Suprapubic skin (tissue), 4 donors: Measurements from ENCODE around the gene FGF3. TPM values are rescaled to one million over a fixed set of nuclear protein-coding genes. Genes with fewer than 3 reads are reported as not detected.
"Not testable (repeated sequence)": the region's sequence is repeated elsewhere in the genome, so short reads cannot be mapped to it uniquely, and the experiment has no call there.

Experiments used
- DNase-seq, 2 donors: peaks; one replicate each; pipeline ENCODE4 v3.0.0-alpha.2; 2019; ENCODE audit warnings: low spot score in 2 of 2
- H3K27ac ChIP-seq: fragments of 200-600 bp; sonication (generic); one replicate; pipeline ENCODE4 v1.5.1; 2019
- H3K27me3 ChIP-seq: fragments of 200-600 bp; sonication (generic); one replicate; pipeline ENCODE4 v1.5.1; 2019
- H3K36me3 ChIP-seq: fragments of 200-600 bp; sonication (generic); one replicate; pipeline ENCODE4 v1.5.1; 2019
- H3K4me1 ChIP-seq: fragments of 200-600 bp; sonication (generic); one replicate; pipeline ENCODE4 v1.5.1; 2019
- H3K4me3 ChIP-seq: fragments of 200-600 bp; sonication (generic); one replicate; pipeline ENCODE4 v1.5.1; 2019; ENCODE audit warnings: mild to moderate bottlenecking
- H3K9me3 ChIP-seq: fragments of 200-600 bp; sonication (generic); one replicate; pipeline ENCODE4 v1.5.1; 2019
- EP300 ChIP-seq: sonication (generic); formaldehyde crosslinking; IDR thresholded peaks from one replicate; pipeline ENCODE4 v1.6.1; 2017; ENCODE audit warnings: antibody characterized with exemption
- POLR2A ChIP-seq, 2 donors: fragments of 450-650 bp; IDR thresholded peaks; one replicate each; pipeline ENCODE4 v1.6.1; 2017; ENCODE audit warnings: antibody characterized with exemption in 2 of 2, mild to moderate bottlenecking in 2 of 2, moderate library complexity in 2 of 2
- POLR2AphosphoS5 ChIP-seq, 3 donors: sonication (generic); formaldehyde crosslinking; IDR thresholded peaks; one replicate each; pipeline ENCODE4 v1.6.1; 2017; ENCODE audit warnings: antibody characterized with exemption in 3 of 3
- WGBS: methylation state at CpG from one replicate; pipeline ENCODE4 v1.1.5; 2018; 5-methylcytosine and 5-hydroxymethylcytosine counted together
- total RNA-seq, 4 donors: library from RNA; depleted of rRNA; stranded (reverse); fragments of >200 nt; gene quantifications; one replicate each; pipeline ENCODE4 v1.1.0, GENCODE V29; 2016
- TF ChIP-seq, protein P1 (sequence below), 2 donors: fragments of 200-600 bp in 1 of 2; fragments of 450-650 bp in 1 of 2; sonication (generic) in 1 of 2; IDR thresholded peaks; one replicate each; pipeline ENCODE4 v1.5.1; 2016 to 2019; ENCODE audit warnings: antibody characterized with exemption in 2 of 2, mild to moderate bottlenecking in 1 of 2, moderate library complexity in 1 of 2

The FGF3 gene
- total RNA-seq, 4 donors from 2014 or later: not detected

DNA sequence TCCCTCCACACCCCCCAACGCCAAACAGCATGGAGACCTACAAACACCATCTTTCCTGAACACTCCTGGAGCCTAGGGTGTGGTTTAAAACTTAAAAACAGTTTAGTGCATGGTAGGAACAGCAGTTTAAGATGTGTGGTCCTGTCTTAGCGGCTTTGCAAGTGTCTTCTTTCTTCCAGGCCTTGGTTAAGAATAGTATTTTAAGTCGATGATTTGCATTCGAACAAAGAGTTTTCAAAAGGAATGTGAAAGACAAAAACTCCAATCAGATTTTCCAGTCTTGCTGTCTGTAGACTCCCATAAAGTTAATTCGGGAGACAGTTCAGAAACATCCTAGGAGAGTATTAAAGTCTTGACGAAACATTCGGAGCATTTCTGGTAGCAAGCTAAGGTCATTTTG, 47.8 kb downstream of the FGF3 start:
- TF ChIP-seq, protein P1, sequence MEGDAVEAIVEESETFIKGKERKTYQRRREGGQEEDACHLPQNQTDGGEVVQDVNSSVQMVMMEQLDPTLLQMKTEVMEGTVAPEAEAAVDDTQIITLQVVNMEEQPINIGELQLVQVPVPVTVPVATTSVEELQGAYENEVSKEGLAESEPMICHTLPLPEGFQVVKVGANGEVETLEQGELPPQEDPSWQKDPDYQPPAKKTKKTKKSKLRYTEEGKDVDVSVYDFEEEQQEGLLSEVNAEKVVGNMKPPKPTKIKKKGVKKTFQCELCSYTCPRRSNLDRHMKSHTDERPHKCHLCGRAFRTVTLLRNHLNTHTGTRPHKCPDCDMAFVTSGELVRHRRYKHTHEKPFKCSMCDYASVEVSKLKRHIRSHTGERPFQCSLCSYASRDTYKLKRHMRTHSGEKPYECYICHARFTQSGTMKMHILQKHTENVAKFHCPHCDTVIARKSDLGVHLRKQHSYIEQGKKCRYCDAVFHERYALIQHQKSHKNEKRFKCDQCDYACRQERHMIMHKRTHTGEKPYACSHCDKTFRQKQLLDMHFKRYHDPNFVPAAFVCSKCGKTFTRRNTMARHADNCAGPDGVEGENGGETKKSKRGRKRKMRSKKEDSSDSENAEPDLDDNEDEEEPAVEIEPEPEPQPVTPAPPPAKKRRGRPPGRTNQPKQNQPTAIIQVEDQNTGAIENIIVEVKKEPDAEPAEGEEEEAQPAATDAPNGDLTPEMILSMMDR (IDR thresholded peaks at IDR 0.05): no peak
- no peak for TF ChIP-seq POLR2AphosphoS5 (IDR thresholded peaks at IDR 0.05)
- no peak for TF ChIP-seq POLR2A (IDR thresholded peaks at IDR 0.05)
- no peak for TF ChIP-seq EP300
- no peak for DNase-seq
- Histone ChIP-seq H3K27ac (no peak overlapping the region), H3K36me3 (no peaks in the 10 kb centered on the region), H3K27me3 (peaks cover 89% of the 10 kb centered on the region), H3K4me1 (peaks cover 14% of the 10 kb centered on the region), H3K9me3 (no peaks in the 10 kb centered on the region), H3K4me3 (no peak overlapping the region)
- 41% methylated on average over 7 of the region's 7 CpGs for WGBS

DNA sequence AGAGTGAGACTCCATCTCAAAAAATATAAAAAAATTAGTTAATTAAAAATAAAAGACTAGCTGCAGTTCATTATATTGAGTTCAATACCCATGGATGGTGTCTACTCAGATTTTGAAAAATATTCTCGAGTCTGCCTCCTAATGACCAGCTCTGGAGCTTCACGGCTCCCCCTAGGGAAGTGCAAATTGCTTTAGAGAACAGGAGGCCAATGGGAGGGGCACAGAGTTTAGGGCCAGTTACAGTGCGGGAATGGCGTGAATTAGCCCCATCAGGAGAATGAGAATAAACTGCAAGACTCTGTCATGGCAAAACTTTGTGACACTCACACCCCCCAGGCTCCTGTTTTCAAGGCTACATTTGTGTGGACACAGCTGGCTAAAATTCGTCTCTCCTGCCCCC, 48.7 kb downstream of the FGF3 start:
- H3K4me3 ChIP-seq: no peak overlapping the region
- no peak overlapping the region for H3K27ac ChIP-seq
- no peak for DNase-seq
- no peaks in the 10 kb centered on the region for H3K36me3 ChIP-seq
- peaks cover 80% of the 10 kb centered on the region for H3K27me3 ChIP-seq
- WGBS: 27% methylated on average over 5 of the region's 5 CpGs
- no peaks in the 10 kb centered on the region for H3K9me3 ChIP-seq
- TF ChIP-seq POLR2AphosphoS5 (IDR thresholded peaks at IDR 0.05) (no peak), EP300 (no peak), POLR2A (IDR thresholded peaks at IDR 0.05) (no peak)
- TF ChIP-seq, protein P1 (IDR thresholded peaks at IDR 0.05): no peak
- H3K4me1 ChIP-seq: peaks cover 12% of the 10 kb centered on the region

GRCh38 chr11:69765498-69765995, 53.7 kb downstream of the FGF3 start:
- Histone ChIP-seq H3K4me3 (no peak overlapping the region), H3K27ac (no peak overlapping the region), H3K27me3 (peaks cover 69% of the 10 kb centered on the region), H3K9me3 (no peaks in the 10 kb centered on the region), H3K36me3 (no peaks in the 10 kb centered on the region), H3K4me1 (no peaks in the 10 kb centered on the region)
- WGBS: 50% methylated on average over 9 of the region's 10 CpGs
- no peak for TF ChIP-seq POLR2AphosphoS5 (IDR thresholded peaks at IDR 0.05)
- no peak for TF ChIP-seq EP300
- TF ChIP-seq, protein P1 (IDR thresholded peaks at IDR 0.05): no peak
- no peak for TF ChIP-seq POLR2A (IDR thresholded peaks at IDR 0.05)
- DNase-seq: no peak

DNA sequence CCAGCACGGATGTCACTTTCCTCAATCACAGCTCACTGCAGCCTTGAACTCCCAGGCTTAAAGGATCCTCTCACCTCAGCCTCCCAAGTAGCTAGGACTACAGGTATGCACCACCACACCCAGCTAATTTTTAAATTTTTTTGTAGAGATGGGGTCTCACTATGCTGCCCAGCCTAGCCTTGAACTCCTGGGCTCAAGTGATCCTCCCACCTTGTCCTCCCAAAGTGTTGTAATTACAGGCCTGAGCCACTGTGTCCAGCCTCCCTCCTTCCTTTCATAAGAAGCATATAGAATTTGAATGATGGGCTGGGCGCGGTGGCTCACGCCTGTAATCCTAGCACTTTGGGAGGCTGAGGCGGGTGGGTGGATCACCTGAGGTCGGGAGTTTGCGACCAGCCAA, 54.3 kb downstream of the FGF3 start:
- not testable (repeated sequence) for H3K27ac ChIP-seq, H3K4me3 ChIP-seq, H3K9me3 ChIP-seq, DNase-seq, H3K36me3 ChIP-seq, H3K4me1 ChIP-seq
- WGBS: 94% methylated on average over 7 of the region's 7 CpGs
- peaks cover 65% of the 10 kb centered on the region for H3K27me3 ChIP-seq

GRCh38 chr11:69760319-69760718, 58.9 kb downstream of the FGF3 start:
- 55% methylated on average over 4 of the region's 4 CpGs for WGBS
- peaks cover 4% of the 10 kb centered on the region for H3K9me3 ChIP-seq
- no peak overlapping the region for H3K4me3 ChIP-seq
- DNase-seq: no peak
- no peaks in the 10 kb centered on the region for H3K4me1 ChIP-seq
- no peaks in the 10 kb centered on the region for H3K36me3 ChIP-seq
- peaks cover 59% of the 10 kb centered on the region for H3K27me3 ChIP-seq
- no peak overlapping the region for H3K27ac ChIP-seq
- TF ChIP-seq EP300 (no peak), POLR2A (IDR thresholded peaks at IDR 0.05) (no peak), POLR2AphosphoS5 (IDR thresholded peaks at IDR 0.05) (no peak)
- TF ChIP-seq, protein P1 (IDR thresholded peaks at IDR 0.05): no peak

Other genes with a start within 250 kb of the FGF3 start
- gene CCND1, start 178.3 kb downstream of the FGF3 start, total RNA-seq: 100 to 1,000 TPM; 161 to 340 (median 270) TPM
- 10 to 100 TPM; 20.6 to 41.4 (median 22.7) TPM for gene LTO1, start 144.1 kb downstream of the FGF3 start, total RNA-seq
- not detected for gene FGF19, start 115.4 kb downstream of the FGF3 start, total RNA-seq
- gene FGF4, start 44.1 kb downstream of the FGF3 start, total RNA-seq: not detected